Gastroesophageal sphincter (tissue), 3 donors: ENCODE results near the gene CASK.

Experiments used
- CTCF ChIP-seq, 4 experiments: fragments of 200-600 bp in 2 of 4; fragments of 450-650 bp in 2 of 4; sonication (generic) in 1 of 4; IDR thresholded peaks; one replicate each; pipeline ENCODE4 v1.5.1; 2017 to 2019; ENCODE audit warnings: antibody characterized with exemption in 4 of 4, mild to moderate bottlenecking in 2 of 4, moderate library complexity in 2 of 4
- EP300 ChIP-seq: sonication (generic); formaldehyde crosslinking; IDR thresholded peaks from one replicate; pipeline ENCODE4 v1.6.1; 2017; ENCODE audit warnings: antibody characterized with exemption, mild to moderate bottlenecking
- POLR2AphosphoS5 ChIP-seq: sonication (generic); formaldehyde crosslinking; IDR thresholded peaks from one replicate; pipeline ENCODE4 v1.6.1; 2017; ENCODE audit warnings: antibody characterized with exemption

GRCh38 chrX:41478381-41478911 is 444.9 kb downstream of the CASK start:
- no peak for TF ChIP-seq EP300
- no peak for TF ChIP-seq CTCF (IDR thresholded peaks at IDR 0.05)
- TF ChIP-seq POLR2AphosphoS5: no peak
